IMR-90 (cell line): Measurements from ENCODE around the gene VIT. TPM values are rescaled to one million over a fixed set of nuclear protein-coding genes. Genes with fewer than 3 reads are reported as not detected.

Experiments used
- ATAC-seq: fragments of 200-7000 bp; cut with Tn5 transposase; 2 replicates; pipeline ENCODE4 v1.9.1; 2020; ENCODE audit warnings: low read depth, mild to moderate bottlenecking, moderate library complexity
- BruUV-seq: library from RNA; stranded (reverse); fragments of 400-500 nt; replicated peaks from 2 replicates; lab custom pipeline; 2021; lab: Mats Ljungman, UMichigan
- CTCF ChIA-PET: fragments of 300-600 bp; formaldehyde crosslinking; extraction: SDS; loops from one replicate; lab custom pipeline; 2021; ENCODE audit warnings: antibody characterized with exemption; lab: Yijun Ruan, JAX
- POLR2A ChIA-PET: fragments of 300-600 bp; sonication (Branson Sonifier 250); formaldehyde crosslinking; loops from one replicate; lab custom pipeline; 2022; ENCODE audit warnings: antibody characterized with exemption; ENCODE audit not compliant: unreplicated experiment; lab: Charles Lee
- DNase-seq: peaks from one replicate; pipeline ENCODE4 v3.0.0; 2013
- H2AFZ ChIP-seq: replicated peaks from 2 replicates; pipeline ENCODE3; 2013; ENCODE audit warnings: low read length, mild to moderate bottlenecking; ENCODE audit not compliant: poor library complexity
- H2AK5ac ChIP-seq: 2 replicates; pipeline ENCODE4 v1.6.1; 2013; ENCODE audit warnings: low read depth, low read length, inconsistent platforms
- H2AK9ac ChIP-seq: replicated peaks from 2 replicates; pipeline ENCODE3; 2013; ENCODE audit warnings: mild to moderate bottlenecking, low read depth, low read length, moderate library complexity; ENCODE audit not compliant: poor library complexity
- H2BK120ac ChIP-seq: 2 replicates; pipeline ENCODE4 v1.6.1; 2013; ENCODE audit warnings: low read depth, low read length, inconsistent platforms
- H2BK15ac ChIP-seq: 3 replicates; pipeline ENCODE4 v1.6.1; 2013; ENCODE audit warnings: low read depth, low read length, inconsistent platforms
- H2BK20ac ChIP-seq: 2 replicates; pipeline ENCODE4 v1.6.1; 2013; ENCODE audit warnings: low read depth, mild to moderate bottlenecking, inconsistent platforms, low read length, moderate library complexity
- H2BK5ac ChIP-seq: 2 replicates; pipeline ENCODE4 v1.6.1; 2013; ENCODE audit warnings: mild to moderate bottlenecking, low read depth, low read length, inconsistent platforms; ENCODE audit not compliant: poor library complexity, severe bottlenecking
- H3K14ac ChIP-seq: replicated peaks from 2 replicates; pipeline ENCODE4 v1.6.1; 2013; ENCODE audit warnings: low read depth, low read length, inconsistent platforms
- H3K18ac ChIP-seq: 2 replicates; pipeline ENCODE4 v1.6.1; 2013; ENCODE audit warnings: low read depth, low read length, control low read depth
- H3K23ac ChIP-seq: 2 replicates; pipeline ENCODE4 v1.6.1; 2013; ENCODE audit warnings: low read depth, low read length, inconsistent platforms
- H3K27ac ChIP-seq: 2 replicates; pipeline ENCODE4 v1.5.1; 2013; ENCODE audit warnings: mild to moderate bottlenecking, control low read depth, low read length; ENCODE audit not compliant: insufficient read depth
- H3K27me3 ChIP-seq: 2 replicates; pipeline ENCODE4 v1.6.1; 2013; ENCODE audit warnings: low read length; ENCODE audit not compliant: control insufficient read depth, insufficient read depth
- H3K36me3 ChIP-seq: 2 replicates; pipeline ENCODE4 v1.6.1; 2013; ENCODE audit warnings: low read length, mixed read lengths; ENCODE audit not compliant: control insufficient read depth, insufficient read depth
- H3K4ac ChIP-seq: 2 replicates; pipeline ENCODE4 v1.6.1; 2013; ENCODE audit warnings: low read depth, low read length, inconsistent platforms
- H3K4me1 ChIP-seq: 2 replicates; pipeline ENCODE4 v1.6.1; 2013; ENCODE audit warnings: low read length, mixed read lengths; ENCODE audit not compliant: control insufficient read depth, insufficient read depth
- H3K4me2 ChIP-seq: 2 replicates; pipeline ENCODE4 v1.6.1; 2013; ENCODE audit warnings: low read depth, mild to moderate bottlenecking, control low read depth, low read length, moderate library complexity
- H3K4me3 ChIP-seq: 2 replicates; pipeline ENCODE4 v1.5.1; 2013; ENCODE audit warnings: low read depth, mild to moderate bottlenecking, control low read depth, low read length, moderate library complexity; ENCODE audit not compliant: insufficient read depth
- H3K56ac ChIP-seq: 2 replicates; pipeline ENCODE4 v1.6.1; 2013; ENCODE audit warnings: low read length, inconsistent platforms; ENCODE audit not compliant: insufficient read depth; ENCODE audit errors: extremely low read depth
- H3K79me1 ChIP-seq, 2 experiments: 2 replicates each; pipeline ENCODE4 v1.6.1; 2013; ENCODE audit warnings: low read length in 2 of 2, inconsistent platforms in 1 of 2, low read depth in 1 of 2
- H3K9ac ChIP-seq: 2 replicates; pipeline ENCODE4 v1.6.1; 2013; ENCODE audit warnings: low read depth, low read length, control low read depth
- H3K9me1 ChIP-seq: 2 replicates; pipeline ENCODE4 v1.6.1; 2013; ENCODE audit warnings: low read length, inconsistent platforms; ENCODE audit not compliant: insufficient read depth
- H3K9me3 ChIP-seq: 2 replicates; pipeline ENCODE4 v1.6.1; 2013; ENCODE audit warnings: low read length; ENCODE audit not compliant: control insufficient read depth, insufficient read depth
- H4K20me1 ChIP-seq: 2 replicates; pipeline ENCODE4 v1.6.1; 2013; ENCODE audit warnings: low read length, inconsistent platforms; ENCODE audit not compliant: insufficient read depth
- H4K5ac ChIP-seq: 2 replicates; pipeline ENCODE4 v1.6.1; 2013; ENCODE audit warnings: mild to moderate bottlenecking, low read depth, low read length, control low read depth
- H4K8ac ChIP-seq, 2 experiments: 2 replicates each; pipeline ENCODE4 v1.6.1; 2013; ENCODE audit warnings: low read depth in 2 of 2, low read length in 2 of 2, control low read depth in 1 of 2, inconsistent platforms in 1 of 2
- H4K91ac ChIP-seq: 2 replicates; pipeline ENCODE4 v1.6.1; 2013; ENCODE audit warnings: low read depth, low read length, inconsistent platforms; ENCODE audit not compliant: insufficient read depth
- BHLHE40 ChIP-seq: fragments of 150-350 bp; IDR thresholded peaks from 2 replicates; pipeline ENCODE4 v1.6.1; 2016; ENCODE audit warnings: mild to moderate bottlenecking, low read depth, low read length
- CEBPB ChIP-seq: IDR thresholded peaks from 2 replicates; pipeline ENCODE4 v1.6.1; 2012; ENCODE audit warnings: low read depth, low read length, improper control_type of control experiment
- CHD1 ChIP-seq: IDR thresholded peaks from 2 replicates; pipeline ENCODE4 v1.6.1; 2012; ENCODE audit warnings: low read depth, low read length, improper control_type of control experiment
- FOS ChIP-seq: fragments of 150-350 bp; IDR thresholded peaks from 2 replicates; pipeline ENCODE4 v1.6.1; 2016; ENCODE audit warnings: low read depth, low read length
- MAFK ChIP-seq: IDR thresholded peaks from 2 replicates; pipeline ENCODE4 v1.6.1; 2012; ENCODE audit warnings: low read depth, low read length, improper control_type of control experiment
- MAZ ChIP-seq: IDR thresholded peaks from 2 replicates; pipeline ENCODE4 v1.6.1; 2012; ENCODE audit warnings: low read depth, mild to moderate bottlenecking, low read length, improper control_type of control experiment, moderate library complexity, borderline replicate concordance
- MXI1 ChIP-seq: IDR thresholded peaks from 2 replicates; pipeline ENCODE4 v1.6.1; 2012; ENCODE audit warnings: low read depth, mild to moderate bottlenecking, low read length, moderate library complexity, borderline replicate concordance
- NFE2L2 ChIP-seq: fragments of 150-350 bp; IDR thresholded peaks from 2 replicates; pipeline ENCODE4 v1.6.1; 2016; ENCODE audit warnings: low read depth, mild to moderate bottlenecking, low read length
- POLR2A ChIP-seq: IDR thresholded peaks from 2 replicates; pipeline ENCODE4 v1.6.1; 2012; ENCODE audit warnings: mild to moderate bottlenecking, low read depth, low read length
- RAD21 ChIP-seq: IDR thresholded peaks from 2 replicates; pipeline ENCODE4 v1.6.1; 2012; ENCODE audit warnings: low read length, improper control_type of control experiment
- RCOR1 ChIP-seq: IDR thresholded peaks from 2 replicates; pipeline ENCODE4 v1.6.1; 2012; ENCODE audit warnings: mild to moderate bottlenecking, low read length, improper control_type of control experiment; ENCODE audit not compliant: insufficient replicate concordance
- RFX5 ChIP-seq: IDR thresholded peaks from 2 replicates; pipeline ENCODE4 v1.8.0; 2012; ENCODE audit warnings: low read depth, mild to moderate bottlenecking, low read length, moderate library complexity
- SMC3 ChIP-seq: fragments of 150-350 bp; IDR thresholded peaks from 2 replicates; pipeline ENCODE4 v1.6.1; 2016; ENCODE audit warnings: low read depth, mild to moderate bottlenecking, antibody characterized with exemption, low read length, moderate library complexity
- dilution Hi-C: fragments of 300-500 bp; cut with HindIII; formaldehyde crosslinking; loops from one replicate; pipeline ENCODE4 v1.14.3; 2018; ENCODE audit warnings: low sequenced_read_pairs; ENCODE audit not compliant: unreplicated experiment
- in situ Hi-C: fragments of 300-500 bp; cut with MboI; formaldehyde crosslinking; loops from 3 replicates; pipeline ENCODE4 v1.14.3; 2019; ENCODE audit warnings: low sequenced_read_pairs, inconsistent platforms, mixed read lengths
- intact Hi-C: fragments of 100-400 bp; cut with micrococcal nuclease; formaldehyde crosslinking; loops from 2 replicates; pipeline ENCODE4 v1.10.0; 2022
- polyA plus RNA-seq, 3 experiments: library from polyadenylated mRNA; depleted of rRNA; stranded (reverse); fragments of >200 nt; gene quantifications; 2 replicates each; pipeline ENCODE4 v1.2.3, GENCODE V29; 2012; ENCODE audit warnings: low replicate concordance in 1 of 3
- total RNA-seq: library from RNA; depleted of rRNA; stranded (reverse); fragments of >200 nt; gene quantifications from 2 replicates; pipeline ENCODE4 v1.2.3, GENCODE V29; 2012
- TF ChIP-seq, protein P1 (sequence below): fragments of 150-350 bp; IDR thresholded peaks from 2 replicates; pipeline ENCODE4 v1.6.1; 2016; ENCODE audit warnings: low read depth, mild to moderate bottlenecking, low read length, moderate library complexity, borderline replicate concordance
- TF ChIP-seq, protein P2 (sequence below): fragments of 150-350 bp; IDR thresholded peaks from 2 replicates; pipeline ENCODE4 v1.6.1; 2017; ENCODE audit warnings: mild to moderate bottlenecking, antibody characterized with exemption, low read length, low read depth
- TF ChIP-seq, protein P3 (sequence below): conservative IDR thresholded peaks from 2 replicates; pipeline ENCODE4 v1.5.1; 2012; ENCODE audit warnings: mild to moderate bottlenecking, low read depth, low read length, improper control_type of control experiment

Gene VIT
- total and polyA plus RNA-seq, 2 of the 4 experiments (the other 2 are of a cell fraction) = under 0.01 TPM; not detected in 1

DNA sequence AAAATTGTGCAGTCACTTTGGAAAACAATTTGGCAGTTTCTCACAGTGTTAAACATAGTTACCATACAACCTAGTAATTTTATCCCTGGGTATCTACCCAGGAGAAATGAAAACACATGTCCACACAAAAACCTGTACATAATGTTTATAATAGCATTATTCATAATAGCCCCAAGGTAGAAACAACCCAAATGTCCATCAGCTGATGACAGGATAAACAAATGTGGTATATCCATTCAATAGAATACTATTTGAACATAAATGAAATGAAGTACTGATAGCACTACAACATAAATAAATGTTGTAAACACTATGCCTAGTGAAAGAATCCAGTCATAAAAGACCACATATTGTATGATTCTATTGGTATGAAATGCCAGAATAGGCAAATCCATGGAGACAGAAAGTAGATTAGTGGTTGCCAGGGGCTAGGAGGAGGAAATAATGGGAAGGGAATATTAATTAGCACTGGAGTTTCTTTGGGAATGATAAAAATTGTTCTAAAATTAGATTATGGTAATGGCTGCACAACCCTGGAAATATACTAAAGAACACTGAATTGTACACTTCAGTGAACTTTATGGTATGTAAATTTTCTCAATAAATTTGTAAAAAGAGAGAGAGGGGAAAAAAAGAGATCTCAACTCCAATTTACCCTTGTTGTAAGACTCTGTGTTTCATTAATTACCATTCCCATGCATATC is 20.8 kb upstream of the VIT start:
- no TSS peak for BruUV-seq
- dilution Hi-C loops (no loop called here), in situ Hi-C loops (loop anchor here (10.0 kb wide), 1 partner anchor 151 kb away; no protein-coding TSS in a partner anchor), intact Hi-C loops (no loop called here)
- Histone ChIP-seq H4K5ac (no peak overlapping the region), H4K8ac (no peak overlapping the region), H3K4me3 (no peak overlapping the region), H3K56ac (no peak overlapping the region), H2BK20ac (no peak overlapping the region), H2AK5ac (no peak overlapping the region), H2AK9ac (no peak overlapping the region), H3K18ac (no peak overlapping the region), H3K23ac (no peak overlapping the region), H2BK5ac (no peak overlapping the region), H3K9ac (no peak overlapping the region), H3K4me2 (no peak overlapping the region), H2BK120ac (no peak overlapping the region), H2BK15ac (no peak overlapping the region), H4K20me1 (no peaks in the 10 kb centered on the region), H3K36me3 (no peaks in the 10 kb centered on the region), H3K27ac (no peak overlapping the region), H3K4me1 (peaks cover 10% of the 10 kb centered on the region), H3K9me1 (peaks cover 9% of the 10 kb centered on the region), H2AFZ (no peak overlapping the region), H4K91ac (no peak overlapping the region), H3K9me3 (no peaks in the 10 kb centered on the region), H3K79me1 (peaks cover 0 to 2% of the 10 kb centered on the region in 2 experiments; a peak in 1 of 4 replicates), H3K27me3 (no peaks in the 10 kb centered on the region), H3K14ac (no peak overlapping the region), H3K4ac (no peak overlapping the region)
- TF ChIP-seq, protein P1, sequence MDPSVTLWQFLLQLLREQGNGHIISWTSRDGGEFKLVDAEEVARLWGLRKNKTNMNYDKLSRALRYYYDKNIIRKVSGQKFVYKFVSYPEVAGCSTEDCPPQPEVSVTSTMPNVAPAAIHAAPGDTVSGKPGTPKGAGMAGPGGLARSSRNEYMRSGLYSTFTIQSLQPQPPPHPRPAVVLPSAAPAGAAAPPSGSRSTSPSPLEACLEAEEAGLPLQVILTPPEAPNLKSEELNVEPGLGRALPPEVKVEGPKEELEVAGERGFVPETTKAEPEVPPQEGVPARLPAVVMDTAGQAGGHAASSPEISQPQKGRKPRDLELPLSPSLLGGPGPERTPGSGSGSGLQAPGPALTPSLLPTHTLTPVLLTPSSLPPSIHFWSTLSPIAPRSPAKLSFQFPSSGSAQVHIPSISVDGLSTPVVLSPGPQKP = no peak
- TF ChIP-seq, protein P2, sequence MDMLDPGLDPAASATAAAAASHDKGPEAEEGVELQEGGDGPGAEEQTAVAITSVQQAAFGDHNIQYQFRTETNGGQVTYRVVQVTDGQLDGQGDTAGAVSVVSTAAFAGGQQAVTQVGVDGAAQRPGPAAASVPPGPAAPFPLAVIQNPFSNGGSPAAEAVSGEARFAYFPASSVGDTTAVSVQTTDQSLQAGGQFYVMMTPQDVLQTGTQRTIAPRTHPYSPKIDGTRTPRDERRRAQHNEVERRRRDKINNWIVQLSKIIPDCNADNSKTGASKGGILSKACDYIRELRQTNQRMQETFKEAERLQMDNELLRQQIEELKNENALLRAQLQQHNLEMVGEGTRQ = no peak
- TF ChIP-seq RAD21 = no peak
- no peak for TF ChIP-seq BHLHE40
- no peak for TF ChIP-seq RFX5
- no peak for TF ChIP-seq POLR2A
- TF ChIP-seq SMC3 = no peak
- TF ChIP-seq NFE2L2 = no peak
- no peak for TF ChIP-seq MAZ
- no peak for TF ChIP-seq FOS
- TF ChIP-seq RCOR1 = no peak
- TF ChIP-seq CEBPB = no peak
- TF ChIP-seq MXI1 = no peak
- TF ChIP-seq, protein P3, sequence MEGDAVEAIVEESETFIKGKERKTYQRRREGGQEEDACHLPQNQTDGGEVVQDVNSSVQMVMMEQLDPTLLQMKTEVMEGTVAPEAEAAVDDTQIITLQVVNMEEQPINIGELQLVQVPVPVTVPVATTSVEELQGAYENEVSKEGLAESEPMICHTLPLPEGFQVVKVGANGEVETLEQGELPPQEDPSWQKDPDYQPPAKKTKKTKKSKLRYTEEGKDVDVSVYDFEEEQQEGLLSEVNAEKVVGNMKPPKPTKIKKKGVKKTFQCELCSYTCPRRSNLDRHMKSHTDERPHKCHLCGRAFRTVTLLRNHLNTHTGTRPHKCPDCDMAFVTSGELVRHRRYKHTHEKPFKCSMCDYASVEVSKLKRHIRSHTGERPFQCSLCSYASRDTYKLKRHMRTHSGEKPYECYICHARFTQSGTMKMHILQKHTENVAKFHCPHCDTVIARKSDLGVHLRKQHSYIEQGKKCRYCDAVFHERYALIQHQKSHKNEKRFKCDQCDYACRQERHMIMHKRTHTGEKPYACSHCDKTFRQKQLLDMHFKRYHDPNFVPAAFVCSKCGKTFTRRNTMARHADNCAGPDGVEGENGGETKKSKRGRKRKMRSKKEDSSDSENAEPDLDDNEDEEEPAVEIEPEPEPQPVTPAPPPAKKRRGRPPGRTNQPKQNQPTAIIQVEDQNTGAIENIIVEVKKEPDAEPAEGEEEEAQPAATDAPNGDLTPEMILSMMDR = no peak
- TF ChIP-seq CHD1 = no peak
- TF ChIP-seq MAFK = no peak
- no peak for ATAC-seq
- DNase-seq = no peak
- CTCF ChIA-PET = interaction anchor here (1.2 kb wide), 1 partner anchor 30 kb away, joined by 3 read pairs; no protein-coding TSS in a partner anchor
- POLR2A ChIA-PET = no interaction called here
